Activated CD4-positive, alpha-beta memory T cell treated with anti-CD3 and anti-CD28 coated beads, Interleukin-2, amount 10 ng/mL, durations not matched to agents 7 days and 5 days (primary cell): ENCODE data around the gene FNDC11. TPM values are rescaled to one million over a fixed set of nuclear protein-coding genes. Genes with fewer than 3 reads are reported as not detected.
"Not testable (repeated sequence)": the region's sequence is repeated elsewhere in the genome, so short reads cannot be mapped to it uniquely, and the experiment has no call there.

ENCODE experiments used
- CTCF ChIA-PET: fragments of 350-600 bp; sonication (Branson Sonifier 250); formaldehyde crosslinking; loops from one replicate; lab custom pipeline; 2021; ENCODE audit warnings: antibody characterized with exemption, inconsistent platforms; lab: Charles Lee
- POLR2A ChIA-PET: fragments of 350-600 bp; sonication (Branson Sonifier 250); formaldehyde crosslinking; loops from one replicate; lab custom pipeline; 2021; ENCODE audit warnings: antibody characterized with exemption; lab: Charles Lee
- DNase-seq: peaks from one replicate; pipeline ENCODE4 v3.0.0-alpha.2; 2020
- H3K27ac Mint-ChIP-seq: one replicate; pipeline ENCODE4 v1.8.0; 2021; ENCODE audit warnings: mild to moderate bottlenecking, mixed read lengths
- H3K27me3 Mint-ChIP-seq: one replicate; pipeline ENCODE4 v1.8.0; 2021; ENCODE audit warnings: mixed read lengths
- H3K36me3 Mint-ChIP-seq: one replicate; pipeline ENCODE4 v1.8.0; 2021; ENCODE audit warnings: low read depth, mixed read lengths
- H3K4me1 Mint-ChIP-seq: one replicate; pipeline ENCODE4 v1.8.0; 2021; ENCODE audit warnings: mixed read lengths
- H3K4me3 Mint-ChIP-seq: one replicate; pipeline ENCODE4 v1.8.0; 2021; ENCODE audit warnings: mild to moderate bottlenecking, mixed read lengths
- H3K9me3 Mint-ChIP-seq: one replicate; pipeline ENCODE4 v1.8.0; 2021; ENCODE audit warnings: mixed read lengths
- total RNA-seq, 2 experiments: library from RNA; stranded (reverse); gene quantifications; one replicate each; pipeline ENCODE4 v1.2.3, GENCODE V29; 2021

Gene FNDC11
- total RNA-seq, 2 experiments from 2014 or later = 0.20 to 0.30 TPM

DNA sequence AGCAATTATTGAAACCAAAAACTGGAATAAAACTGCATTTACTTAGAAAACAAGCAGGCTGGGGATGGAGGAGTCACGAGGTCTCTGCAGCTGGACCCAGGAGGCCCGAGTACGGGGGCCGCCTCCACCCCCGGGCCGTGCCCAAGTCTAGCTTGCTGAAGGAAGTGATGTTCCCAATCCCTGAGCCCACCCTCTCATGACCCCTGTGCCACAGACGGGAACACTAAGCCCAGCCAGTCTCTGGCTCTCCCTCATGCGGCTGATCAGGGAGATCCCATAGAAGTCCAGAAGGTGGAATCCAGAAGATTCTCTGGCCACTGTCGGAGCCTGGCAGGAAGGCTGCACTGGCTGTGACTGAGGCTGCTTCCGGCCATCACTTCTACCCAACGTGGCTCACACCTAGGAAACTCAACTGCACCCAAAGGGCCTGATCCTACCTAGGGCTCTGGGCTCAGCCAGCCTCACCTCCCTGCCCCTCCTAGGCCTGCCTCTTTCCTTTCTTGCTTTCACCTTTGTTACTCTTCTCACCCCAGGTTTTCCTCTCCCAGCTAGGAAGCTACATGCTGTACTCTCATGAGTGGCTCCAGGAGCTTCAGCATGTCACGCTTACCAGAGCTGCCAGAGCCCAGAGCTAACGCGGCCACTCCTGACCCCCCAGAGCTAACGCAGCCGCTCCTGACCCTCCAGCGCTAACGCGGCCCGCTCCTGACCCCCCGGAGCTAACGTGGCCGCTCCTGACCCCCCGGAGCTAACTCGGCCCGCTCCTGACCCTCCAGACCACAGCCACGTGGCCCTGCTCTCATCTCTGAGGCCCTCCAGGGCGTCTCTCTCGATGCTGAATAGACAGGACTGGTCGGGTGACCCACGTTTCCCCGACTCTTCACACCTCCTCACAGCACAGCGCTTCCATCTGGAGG lies 44.8 kb downstream of the FNDC11 start:
- CTCF ChIA-PET = no interaction called here
- H3K4me1 Mint-ChIP-seq = peaks cover 5% of the 10 kb centered on the region
- H3K9me3 Mint-ChIP-seq = no peaks in the 10 kb centered on the region
- H3K4me3 Mint-ChIP-seq = no peak overlapping the region
- POLR2A ChIA-PET = interaction anchor here (1.3 kb wide), 1 partner anchor 21 kb away, joined by 3 read pairs; no protein-coding TSS in a partner anchor
- no peak overlapping the region for H3K27ac Mint-ChIP-seq
- no peak for DNase-seq
- H3K27me3 Mint-ChIP-seq = no peaks in the 10 kb centered on the region
- peaks cover 53% of the 10 kb centered on the region for H3K36me3 Mint-ChIP-seq

DNA sequence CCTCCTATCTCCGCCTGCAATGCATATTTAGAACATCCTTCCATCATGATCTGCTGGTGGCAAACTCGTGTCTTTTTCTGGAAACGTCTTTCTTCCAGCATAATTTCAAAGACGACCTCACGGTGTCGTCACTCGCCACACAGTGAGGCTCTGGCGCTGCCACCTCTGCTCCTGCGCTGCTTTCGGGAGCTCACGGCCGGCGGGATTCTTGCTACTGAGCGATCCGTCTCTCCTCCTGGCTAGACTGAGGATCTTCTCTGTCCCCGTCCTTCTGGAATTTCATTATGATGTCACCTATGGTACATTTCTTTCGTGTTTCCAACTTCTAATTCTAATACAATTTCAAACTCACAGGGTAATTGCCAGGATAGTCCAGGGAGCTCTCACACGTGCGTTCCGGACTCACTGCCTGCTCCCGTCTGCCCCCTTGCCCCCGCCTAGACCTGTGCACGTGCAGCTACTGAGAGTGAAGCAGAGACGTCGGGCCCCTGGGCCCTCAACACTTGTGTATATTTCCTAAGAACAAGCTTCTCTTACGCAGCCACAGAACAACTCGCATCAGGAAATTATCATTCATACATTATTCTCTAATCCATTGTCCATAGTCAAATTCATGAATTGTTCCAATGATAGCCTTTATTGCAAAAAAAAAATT lies 45.6 kb downstream of the FNDC11 start:
- ChIA-PET POLR2A (interaction anchor here (0.6 kb wide), 1 partner anchor 303 kb away, joined by 3 read pairs; no protein-coding TSS in a partner anchor), CTCF (no interaction called here)
- no peaks in the 10 kb centered on the region for H3K9me3 Mint-ChIP-seq
- no peak overlapping the region for H3K27ac Mint-ChIP-seq
- H3K27me3 Mint-ChIP-seq = no peaks in the 10 kb centered on the region
- peaks cover 5% of the 10 kb centered on the region for H3K4me1 Mint-ChIP-seq
- no peak overlapping the region for H3K4me3 Mint-ChIP-seq
- no peak for DNase-seq
- peaks cover 58% of the 10 kb centered on the region for H3K36me3 Mint-ChIP-seq

DNA sequence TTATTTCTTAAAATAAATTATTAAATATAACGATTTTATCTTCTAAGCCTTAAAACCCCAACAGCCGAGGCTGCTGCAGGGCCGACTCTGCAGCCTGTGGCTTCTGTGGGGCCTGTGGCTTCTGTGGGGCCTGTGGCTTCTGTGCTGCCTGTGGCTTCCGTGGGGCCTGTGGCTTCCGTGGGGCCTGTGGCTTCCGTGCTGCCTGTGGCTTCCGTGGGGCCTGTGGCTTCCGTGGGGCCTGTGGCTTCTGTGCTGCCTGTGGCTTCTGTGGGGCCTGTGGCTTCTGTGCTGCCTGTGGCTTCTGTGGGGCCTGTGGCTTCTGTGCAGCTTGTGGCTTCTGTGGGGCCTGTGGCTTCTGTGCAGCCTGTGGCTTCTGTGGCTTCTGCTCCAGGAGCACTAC lies 47.7 kb downstream of the FNDC11 start:
- H3K27me3 Mint-ChIP-seq, H3K4me1 Mint-ChIP-seq, H3K27ac Mint-ChIP-seq, CTCF ChIA-PET, H3K4me3 Mint-ChIP-seq, H3K9me3 Mint-ChIP-seq: not testable (repeated sequence)
- peak; percentile 27 for DNase-seq
- POLR2A ChIA-PET = interaction anchor here (1.1 kb wide), 1 partner anchor 19 kb away, joined by 3 read pairs; no protein-coding TSS in a partner anchor
- peaks cover 52% of the 10 kb centered on the region for H3K36me3 Mint-ChIP-seq

DNA sequence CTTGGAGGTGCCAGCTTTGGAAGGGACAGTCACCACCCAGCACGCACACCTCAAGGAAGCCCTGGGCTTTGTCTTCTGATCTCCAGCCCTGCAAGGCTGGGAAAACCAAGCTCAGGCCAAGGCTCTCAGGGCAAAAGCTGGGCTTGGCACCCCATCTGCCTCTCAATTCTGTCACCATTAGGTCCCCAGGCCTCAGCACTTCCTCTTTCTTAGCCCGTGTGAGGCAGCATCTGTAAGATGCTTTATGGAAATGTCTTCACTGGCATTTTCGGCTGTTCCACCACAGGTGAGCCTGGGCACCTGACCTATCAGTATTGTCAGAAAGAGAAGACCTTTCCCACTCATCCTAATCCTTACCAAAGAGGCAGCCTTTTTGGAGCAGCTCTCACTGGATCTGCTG lies 48.4 kb downstream of the FNDC11 start:
- no peak for DNase-seq
- Mint-ChIP-seq H3K36me3 (peaks cover 55% of the 10 kb centered on the region), H3K27me3 (no peaks in the 10 kb centered on the region), H3K4me3 (no peak overlapping the region), H3K4me1 (peaks cover 6% of the 10 kb centered on the region), H3K9me3 (no peaks in the 10 kb centered on the region), H3K27ac (peak overlapping the region; percentile 40)
- CTCF ChIA-PET = interaction anchor here (1.0 to 1.1 kb wide), 2 partner anchors 14 to 39 kb away, joined by 3 read pairs; no protein-coding TSS in a partner anchor
- POLR2A ChIA-PET = interaction anchor here (1.1 kb wide), 1 partner anchor 19 kb away, joined by 3 read pairs; no protein-coding TSS in a partner anchor

Other genes with a start within 250 kb of the FNDC11 start
- gene CHRNA4, start 192.8 kb upstream of the FNDC11 start, total RNA-seq = not detected
- not detected for gene KCNQ2, start 81.5 kb upstream of the FNDC11 start, total RNA-seq
- gene EEF1A2, start 55.1 kb upstream of the FNDC11 start, total RNA-seq = 1 to 10 TPM; 2.0 to 2.6 TPM
- 100 to 1,000 TPM; 228 to 232 TPM for gene PPDPF, start 33.4 kb upstream of the FNDC11 start, total RNA-seq
- 1 to 10 TPM; 2.1 to 2.3 TPM for gene PTK6, start 16.8 kb upstream of the FNDC11 start, total RNA-seq
- not detected for gene SRMS, start 6.4 kb upstream of the FNDC11 start, total RNA-seq
- 100 to 1,000 TPM; 202 to 208 TPM for gene HELZ2, start 20.1 kb downstream of the FNDC11 start, total RNA-seq
- gene GMEB2, start 72.9 kb downstream of the FNDC11 start, total RNA-seq = 10 to 100 TPM; 17.9 to 18.5 TPM
- 10 to 100 TPM; 20.9 to 23.8 TPM for gene STMN3, start 99.3 kb downstream of the FNDC11 start, total RNA-seq
- 10 to 100 TPM; 29.2 to 30.0 TPM for gene RTEL1, start 104.2 kb downstream of the FNDC11 start, total RNA-seq
- not detected for gene TNFRSF6B, start 142.5 kb downstream of the FNDC11 start, total RNA-seq
- gene ARFRP1, start 153.8 kb downstream of the FNDC11 start, total RNA-seq = 10 to 100 TPM; 52.9 to 53.4 TPM
- 10 to 100 TPM; 41.6 to 42.8 TPM for gene ZGPAT, start 153.9 kb downstream of the FNDC11 start, total RNA-seq
- gene LIME1, start 182.5 kb downstream of the FNDC11 start, total RNA-seq = 100 to 1,000 TPM; 181 to 186 TPM
- gene SLC2A4RG, start 185.6 kb downstream of the FNDC11 start, total RNA-seq = 10 to 100 TPM; 88.3 to 90.4 TPM